ENCODE results near the gene RECQL5.

RECQL5 gene

GRCh38 chr17:75610103-75610984, 56.6 kb downstream of the RECQL5 start:
- Histone ChIP-seq H3K36me3 (ENCODE audit: insufficient read depth, low read depth, low read length) (no peaks in the 10 kb centered on the region), H3K27ac (ENCODE audit: low read length) (no peak overlapping the region), H3K4me1 (ENCODE audit: insufficient read depth, low read length) (no peaks in the 10 kb centered on the region), H3K27me3 (ENCODE audit: insufficient read depth, low read length) (no peaks in the 10 kb centered on the region), H3K9me3 (ENCODE audit: insufficient read depth, low read depth, low read length) (no peaks in the 10 kb centered on the region), H3K4me3 (ENCODE audit: low read length) (no peak overlapping the region), H3K9ac (ENCODE audit: low read depth, low read length) (no peak overlapping the region)

- H3K27ac ChIP-seq (ENCODE audit: low read length), result no peak overlapping the region
- no peak overlapping the region for H3K4me3 ChIP-seq (ENCODE audit: low read length)
- H3K9ac ChIP-seq (ENCODE audit: low read depth, low read length), result no peak overlapping the region
- no peaks in the 10 kb centered on the region for H3K4me1 ChIP-seq (ENCODE audit: insufficient read depth, low read length)
- H3K36me3 ChIP-seq (ENCODE audit: insufficient read depth, low read depth, low read length), result no peaks in the 10 kb centered on the region
- H3K27me3 ChIP-seq (ENCODE audit: insufficient read depth, low read length), result no peaks in the 10 kb centered on the region
- no peaks in the 10 kb centered on the region for H3K9me3 ChIP-seq (ENCODE audit: insufficient read depth, low read depth, low read length)
These were observed 59.9 kb downstream of the RECQL5 start for GRCh38 chr17:75607086-75607485.

GRCh38 chr17:75605790-75606189, 61.2 kb downstream of the RECQL5 start:
- no peak overlapping the region for H3K27ac ChIP-seq (ENCODE audit: low read length)
- no peak overlapping the region for H3K9ac ChIP-seq (ENCODE audit: low read depth, low read length)
- H3K4me3 ChIP-seq (ENCODE audit: low read length), result no peak overlapping the region
- no peaks in the 10 kb centered on the region for H3K36me3 ChIP-seq (ENCODE audit: insufficient read depth, low read depth, low read length)
- no peaks in the 10 kb centered on the region for H3K9me3 ChIP-seq (ENCODE audit: insufficient read depth, low read depth, low read length)
- no peaks in the 10 kb centered on the region for H3K4me1 ChIP-seq (ENCODE audit: insufficient read depth, low read length)
- no peaks in the 10 kb centered on the region for H3K27me3 ChIP-seq (ENCODE audit: insufficient read depth, low read length)

DNA sequence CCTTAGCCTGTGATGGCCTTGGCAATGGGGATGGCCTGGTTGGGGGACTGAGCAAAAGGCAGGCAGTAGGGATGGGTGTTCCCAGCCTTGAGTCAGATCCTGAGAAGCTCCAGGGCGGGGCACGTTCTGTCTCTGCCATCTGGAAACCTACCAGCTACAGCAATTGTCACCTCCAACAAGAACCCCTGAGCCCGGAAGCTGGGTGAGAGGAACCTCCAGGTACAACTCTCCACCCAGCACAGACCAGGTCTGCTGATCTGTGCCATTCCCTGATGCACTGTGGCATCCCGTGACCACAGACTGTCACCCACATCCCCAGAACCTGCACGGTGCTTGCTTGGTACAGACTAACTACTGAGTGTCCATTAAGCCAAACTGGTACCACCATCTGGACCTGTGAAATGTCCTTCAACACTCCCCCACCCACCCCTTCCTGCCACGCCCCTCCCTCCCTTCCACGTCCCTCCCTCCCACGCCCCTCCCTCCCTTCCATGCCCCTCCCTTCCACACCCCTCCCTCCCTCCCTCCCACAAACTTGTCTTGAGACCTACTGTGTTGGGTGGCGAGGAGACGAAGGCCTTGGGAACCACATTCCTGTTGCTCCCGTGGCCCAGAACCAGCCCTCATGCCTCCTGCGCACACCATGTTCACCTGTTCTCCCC, 62.8 kb downstream of the RECQL5 start:
- Histone ChIP-seq H3K9ac (ENCODE audit: low read depth, low read length) (no peak overlapping the region), H3K27ac (ENCODE audit: low read length) (no peak overlapping the region), H3K4me1 (ENCODE audit: insufficient read depth, low read length) (no peaks in the 10 kb centered on the region), H3K27me3 (ENCODE audit: insufficient read depth, low read length) (no peaks in the 10 kb centered on the region), H3K4me3 (ENCODE audit: low read length) (no peak overlapping the region), H3K36me3 (ENCODE audit: insufficient read depth, low read depth, low read length) (no peaks in the 10 kb centered on the region), H3K9me3 (ENCODE audit: insufficient read depth, low read depth, low read length) (no peaks in the 10 kb centered on the region)

- Histone ChIP-seq H3K4me1 (ENCODE audit: insufficient read depth, low read length) (no peaks in the 10 kb centered on the region), H3K9ac (ENCODE audit: low read depth, low read length) (no peak overlapping the region), H3K27ac (ENCODE audit: low read length) (no peak overlapping the region), H3K36me3 (ENCODE audit: insufficient read depth, low read depth, low read length) (no peaks in the 10 kb centered on the region), H3K27me3 (ENCODE audit: insufficient read depth, low read length) (no peaks in the 10 kb centered on the region), H3K9me3 (ENCODE audit: insufficient read depth, low read depth, low read length) (no peaks in the 10 kb centered on the region), H3K4me3 (ENCODE audit: low read length) (no peak overlapping the region)
These were observed 63.8 kb downstream of the RECQL5 start for GRCh38 chr17:75603123-75603522.

GRCh38 chr17:75602644-75603043, 64.3 kb downstream of the RECQL5 start:
- Histone ChIP-seq H3K27me3 (ENCODE audit: insufficient read depth, low read length) (no peaks in the 10 kb centered on the region), H3K4me1 (ENCODE audit: insufficient read depth, low read length) (no peaks in the 10 kb centered on the region), H3K9ac (ENCODE audit: low read depth, low read length) (no peak overlapping the region), H3K9me3 (ENCODE audit: insufficient read depth, low read depth, low read length) (no peaks in the 10 kb centered on the region), H3K36me3 (ENCODE audit: insufficient read depth, low read depth, low read length) (no peaks in the 10 kb centered on the region), H3K4me3 (ENCODE audit: low read length) (no peak overlapping the region), H3K27ac (ENCODE audit: low read length) (no peak overlapping the region)

DNA sequence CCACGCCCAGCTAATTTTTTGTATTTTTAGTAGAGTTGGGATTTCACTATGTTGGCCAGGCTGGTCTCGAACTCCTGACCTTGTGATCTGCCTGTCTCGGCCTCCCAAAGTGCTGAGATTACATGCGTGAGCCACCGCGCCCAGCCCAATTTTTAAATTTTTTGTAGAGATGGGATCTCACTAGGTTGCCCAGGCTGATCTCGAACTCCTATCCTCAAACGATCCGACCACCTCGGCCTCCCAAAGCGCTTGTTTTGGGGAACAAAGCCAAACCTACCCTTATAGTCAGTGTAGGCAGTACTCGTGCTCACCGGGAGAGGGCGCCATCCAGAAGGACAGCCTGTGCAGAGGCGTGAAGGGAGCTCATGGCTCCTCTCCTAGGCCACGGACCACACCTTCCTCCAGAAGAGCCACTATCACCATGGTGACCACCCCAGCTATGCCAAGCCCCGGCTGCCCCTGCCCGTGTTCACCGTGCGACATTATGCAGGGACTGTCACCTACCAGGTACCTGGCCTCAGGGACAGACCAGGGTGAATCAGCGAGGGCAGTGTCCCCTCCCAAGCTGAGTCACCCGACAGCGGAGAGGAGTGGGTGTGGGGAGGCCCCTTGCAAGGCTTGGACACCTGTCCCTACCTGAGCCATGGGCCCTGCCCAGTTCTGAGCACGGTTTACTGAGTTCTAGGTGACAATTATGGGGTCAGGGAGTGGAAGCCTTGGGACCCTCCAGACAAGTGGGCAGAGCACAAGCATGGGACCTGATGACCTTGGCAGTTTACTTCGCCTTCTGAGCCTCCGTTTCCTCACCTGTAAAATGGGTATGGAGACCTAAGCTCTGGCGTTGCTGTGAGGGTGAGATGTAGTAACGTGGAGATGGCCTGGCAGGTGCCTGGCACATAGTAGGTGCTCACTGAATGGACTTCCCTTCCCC, 65.6 kb downstream of the RECQL5 start:
- no peak overlapping the region for H3K4me3 ChIP-seq (ENCODE audit: low read length)
- H3K27ac ChIP-seq (ENCODE audit: low read length), result no peak overlapping the region
- no peaks in the 10 kb centered on the region for H3K4me1 ChIP-seq (ENCODE audit: insufficient read depth, low read length)
- H3K36me3 ChIP-seq (ENCODE audit: insufficient read depth, low read depth, low read length), result no peaks in the 10 kb centered on the region
- H3K27me3 ChIP-seq (ENCODE audit: insufficient read depth, low read length), result no peaks in the 10 kb centered on the region
- H3K9ac ChIP-seq (ENCODE audit: low read depth, low read length), result no peak overlapping the region
- H3K9me3 ChIP-seq (ENCODE audit: insufficient read depth, low read depth, low read length), result no peaks in the 10 kb centered on the region

GRCh38 chr17:75596320-75597087, 70.5 kb downstream of the RECQL5 start:
- no peak overlapping the region for H3K27ac ChIP-seq (ENCODE audit: low read length)
- H3K9me3 ChIP-seq (ENCODE audit: insufficient read depth, low read depth, low read length), result no peaks in the 10 kb centered on the region

GRCh38 chr17:75595920-75596313, 71.0 kb downstream of the RECQL5 start:
- Histone ChIP-seq H3K36me3 (ENCODE audit: insufficient read depth, low read depth, low read length) (no peaks in the 10 kb centered on the region), H3K4me1 (ENCODE audit: insufficient read depth, low read length) (no peaks in the 10 kb centered on the region), H3K9ac (ENCODE audit: low read depth, low read length) (no peak overlapping the region)

More at GRCh38 chr17:75596320-75597087, 70.5 kb downstream of the RECQL5 start:
- Histone ChIP-seq H3K9ac (ENCODE audit: low read depth, low read length) (no peak overlapping the region), H3K4me3 (ENCODE audit: low read length) (no peak overlapping the region), H3K4me1 (ENCODE audit: insufficient read depth, low read length) (no peaks in the 10 kb centered on the region), H3K36me3 (ENCODE audit: insufficient read depth, low read depth, low read length) (no peaks in the 10 kb centered on the region), H3K27me3 (ENCODE audit: insufficient read depth, low read length) (no peaks in the 10 kb centered on the region)

DNA sequence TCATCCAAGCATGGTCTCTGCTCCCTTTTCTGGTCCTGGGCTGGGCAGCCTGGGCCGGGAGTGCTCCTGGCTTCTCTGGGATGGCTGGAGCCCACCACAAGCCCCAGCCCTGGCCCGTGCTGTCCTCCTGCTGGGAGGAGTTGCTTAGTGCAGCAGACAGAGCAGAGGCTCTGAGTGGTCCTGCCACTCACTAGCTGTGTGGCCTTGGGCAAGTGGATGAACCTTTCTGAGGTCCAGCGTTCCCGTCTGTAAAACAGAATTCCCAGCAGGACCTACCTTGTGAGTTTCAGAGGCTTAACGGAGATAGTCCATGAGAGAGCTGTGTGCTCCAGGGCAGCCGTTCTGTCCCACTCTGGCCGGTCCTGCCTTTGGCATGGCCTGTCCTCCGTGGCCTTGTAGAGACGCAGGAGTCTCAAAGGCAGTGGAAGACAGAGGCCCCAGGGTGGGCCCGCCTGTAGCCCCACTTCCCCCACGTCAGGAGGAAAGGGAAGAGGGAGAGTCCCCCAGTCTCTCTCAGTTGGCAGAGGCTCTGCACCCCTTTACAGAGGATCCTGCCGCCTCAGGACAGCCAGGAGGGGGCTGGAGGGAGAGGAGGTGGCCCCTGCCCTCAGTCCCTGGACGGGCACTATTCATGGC, 71.6 kb downstream of the RECQL5 start:
- H3K4me1 ChIP-seq (ENCODE audit: insufficient read depth, low read length), result no peaks in the 10 kb centered on the region
- no peaks in the 10 kb centered on the region for H3K36me3 ChIP-seq (ENCODE audit: insufficient read depth, low read depth, low read length)
- H3K27ac ChIP-seq (ENCODE audit: low read length), result no peak overlapping the region

More at GRCh38 chr17:75595920-75596313, 71.0 kb downstream of the RECQL5 start:
- Histone ChIP-seq H3K27ac (ENCODE audit: low read length) (no peak overlapping the region), H3K27me3 (ENCODE audit: insufficient read depth, low read length) (0 out of 2 replicates have a peak, but pooled peaks cover under 1% of the 10 kb centered on the region), H3K4me3 (ENCODE audit: low read length) (no peak overlapping the region), H3K9me3 (ENCODE audit: insufficient read depth, low read depth, low read length) (no peaks in the 10 kb centered on the region)

More for the DNA sequence above, 71.6 kb downstream of the RECQL5 start:
- H3K9ac ChIP-seq (ENCODE audit: low read depth, low read length), result no peak overlapping the region
- H3K4me3 ChIP-seq (ENCODE audit: low read length), result no peak overlapping the region
- no peaks in the 10 kb centered on the region for H3K9me3 ChIP-seq (ENCODE audit: insufficient read depth, low read depth, low read length)
- peaks cover 5% of the 10 kb centered on the region; the same call in 1 of the 2 replicates for H3K27me3 ChIP-seq (ENCODE audit: insufficient read depth, low read length)
